ENCODE data around the gene RBBP8NL. TPM values are rescaled to one million over a fixed set of nuclear protein-coding genes. Genes with fewer than 3 reads are reported as not detected.

RBBP8NL gene
- total and polyA plus RNA-seq, 2 donors (not counting 3 experiments of a cell fraction or from before 2014, with no cell fraction given) = not detected

DNA sequence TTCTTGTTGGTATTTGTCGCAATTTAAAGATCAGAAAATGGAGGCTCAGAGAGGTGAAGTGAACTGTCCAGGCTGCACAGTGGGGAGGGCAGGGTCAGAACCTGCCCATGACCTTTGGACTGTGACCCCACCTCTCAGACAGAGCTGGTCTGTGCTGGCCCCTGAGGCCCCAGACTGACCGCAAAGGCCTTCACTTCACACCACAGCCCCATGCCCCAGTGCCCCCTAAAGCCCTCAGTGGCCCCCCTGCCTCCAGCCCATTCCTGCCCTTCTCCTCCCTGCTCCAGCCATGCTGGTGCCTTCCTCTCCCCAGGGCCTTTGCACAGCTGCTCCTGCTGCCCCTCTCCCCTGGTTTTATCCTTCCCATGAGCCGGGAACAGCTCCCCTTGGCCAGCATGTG is 9.4 kb upstream of the RBBP8NL start:
- intact Hi-C loops (cut with micrococcal nuclease) (no loop called here), dilution Hi-C loops (cut with MboI; ENCODE audit: extremely low pct_ligation_motif_present, low sequenced_read_pairs) (no loop called here)
- Histone ChIP-seq H3K27ac (ENCODE audit: insufficient read depth, low read depth, low read length) (no peak overlapping the region), H3K4me2 (ENCODE audit: insufficient read depth, low read length) (no peak overlapping the region), H3K4me3 (replicated peaks in 1 of 3; ENCODE audit: insufficient read depth in 1 of 3, low read depth in 1 of 3, low read length in 3 of 3) (no peak overlapping the region), H3K27me3 (ENCODE audit: control insufficient read depth in 2 of 2, insufficient read depth in 2 of 2, low read length in 2 of 2) (peaks cover 23 to 26% of the 10 kb centered on the region in 2 experiments), H2AFZ (ENCODE audit: low read depth, low read length) (no peak overlapping the region), H3K79me2 (ENCODE audit: control insufficient read depth, insufficient read depth, low read length) (no peaks in the 10 kb centered on the region), H3K9me3 (replicated peaks; ENCODE audit: control insufficient read depth, insufficient read depth, low read length) (no peaks in the 10 kb centered on the region), H3K9me1 (replicated peaks; ENCODE audit: control insufficient read depth, extremely low read depth, insufficient read depth, low read length) (no peaks in the 10 kb centered on the region), H3K9ac (replicated peaks; ENCODE audit: extremely low read depth, insufficient read depth, low read length) (no peak overlapping the region), H4K20me1 (replicated peaks; ENCODE audit: control insufficient read depth, extremely low read depth, insufficient read depth, low read length) (no peaks in the 10 kb centered on the region), H3K36me3 (ENCODE audit: control insufficient read depth in 2 of 2, extremely low read depth in 1 of 2, insufficient read depth in 2 of 2, low read length in 2 of 2) (no peaks in the 10 kb centered on the region), H3K4me1 (ENCODE audit: control insufficient read depth, extremely low read depth, insufficient read depth, low read length) (no peaks in the 10 kb centered on the region)
- ChIA-PET CTCF (no interaction called here), POLR2A (no interaction called here)
- DNase-seq (ENCODE audit: low read depth, low spot score) (no peak), FAIRE-seq (no peak)
- BruUV-seq (replicated peaks) = no TSS peak
- TF ChIP-seq POLR2AphosphoS5 (IDR thresholded peaks at IDR 0.05; ENCODE audit: insufficient read depth, low read depth, low read length) (no peak), JUN (IDR thresholded peaks at IDR 0.05; ENCODE audit: borderline replicate concordance, insufficient read depth, insufficient read length, low read depth) (no peak), FOS (IDR thresholded peaks at IDR 0.05; ENCODE audit: borderline replicate concordance, insufficient read depth, low read length) (no peak), GATA2 (IDR thresholded peaks at IDR 0.05; ENCODE audit: insufficient read depth, insufficient read length, low read depth, low read length) (no peak), POLR2A (IDR thresholded peaks at IDR 0.05; ENCODE audit: low read depth, low read length) (no peak), MYC (IDR thresholded peaks at IDR 0.05; ENCODE audit: low read depth, low read length) (no peak), EZH2 (IDR thresholded peaks at IDR 0.05; ENCODE audit: borderline replicate concordance, low read depth, low read length, severe bottlenecking) (no peak)
- TF ChIP-seq, protein P1, sequence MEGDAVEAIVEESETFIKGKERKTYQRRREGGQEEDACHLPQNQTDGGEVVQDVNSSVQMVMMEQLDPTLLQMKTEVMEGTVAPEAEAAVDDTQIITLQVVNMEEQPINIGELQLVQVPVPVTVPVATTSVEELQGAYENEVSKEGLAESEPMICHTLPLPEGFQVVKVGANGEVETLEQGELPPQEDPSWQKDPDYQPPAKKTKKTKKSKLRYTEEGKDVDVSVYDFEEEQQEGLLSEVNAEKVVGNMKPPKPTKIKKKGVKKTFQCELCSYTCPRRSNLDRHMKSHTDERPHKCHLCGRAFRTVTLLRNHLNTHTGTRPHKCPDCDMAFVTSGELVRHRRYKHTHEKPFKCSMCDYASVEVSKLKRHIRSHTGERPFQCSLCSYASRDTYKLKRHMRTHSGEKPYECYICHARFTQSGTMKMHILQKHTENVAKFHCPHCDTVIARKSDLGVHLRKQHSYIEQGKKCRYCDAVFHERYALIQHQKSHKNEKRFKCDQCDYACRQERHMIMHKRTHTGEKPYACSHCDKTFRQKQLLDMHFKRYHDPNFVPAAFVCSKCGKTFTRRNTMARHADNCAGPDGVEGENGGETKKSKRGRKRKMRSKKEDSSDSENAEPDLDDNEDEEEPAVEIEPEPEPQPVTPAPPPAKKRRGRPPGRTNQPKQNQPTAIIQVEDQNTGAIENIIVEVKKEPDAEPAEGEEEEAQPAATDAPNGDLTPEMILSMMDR (IDR thresholded peaks at IDR 0.05; ENCODE audit: extremely low read depth in 1 of 2, insufficient read depth in 1 of 2, low read depth in 1 of 2, low read length in 2 of 2) = no peak
- TF ChIP-seq, protein P2, sequence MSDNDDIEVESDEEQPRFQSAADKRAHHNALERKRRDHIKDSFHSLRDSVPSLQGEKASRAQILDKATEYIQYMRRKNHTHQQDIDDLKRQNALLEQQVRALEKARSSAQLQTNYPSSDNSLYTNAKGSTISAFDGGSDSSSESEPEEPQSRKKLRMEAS (IDR thresholded peaks at IDR 0.05; ENCODE audit: insufficient read depth, insufficient read length) = no peak
